Measurements from ENCODE around the gene ACVR2B.

DNA sequence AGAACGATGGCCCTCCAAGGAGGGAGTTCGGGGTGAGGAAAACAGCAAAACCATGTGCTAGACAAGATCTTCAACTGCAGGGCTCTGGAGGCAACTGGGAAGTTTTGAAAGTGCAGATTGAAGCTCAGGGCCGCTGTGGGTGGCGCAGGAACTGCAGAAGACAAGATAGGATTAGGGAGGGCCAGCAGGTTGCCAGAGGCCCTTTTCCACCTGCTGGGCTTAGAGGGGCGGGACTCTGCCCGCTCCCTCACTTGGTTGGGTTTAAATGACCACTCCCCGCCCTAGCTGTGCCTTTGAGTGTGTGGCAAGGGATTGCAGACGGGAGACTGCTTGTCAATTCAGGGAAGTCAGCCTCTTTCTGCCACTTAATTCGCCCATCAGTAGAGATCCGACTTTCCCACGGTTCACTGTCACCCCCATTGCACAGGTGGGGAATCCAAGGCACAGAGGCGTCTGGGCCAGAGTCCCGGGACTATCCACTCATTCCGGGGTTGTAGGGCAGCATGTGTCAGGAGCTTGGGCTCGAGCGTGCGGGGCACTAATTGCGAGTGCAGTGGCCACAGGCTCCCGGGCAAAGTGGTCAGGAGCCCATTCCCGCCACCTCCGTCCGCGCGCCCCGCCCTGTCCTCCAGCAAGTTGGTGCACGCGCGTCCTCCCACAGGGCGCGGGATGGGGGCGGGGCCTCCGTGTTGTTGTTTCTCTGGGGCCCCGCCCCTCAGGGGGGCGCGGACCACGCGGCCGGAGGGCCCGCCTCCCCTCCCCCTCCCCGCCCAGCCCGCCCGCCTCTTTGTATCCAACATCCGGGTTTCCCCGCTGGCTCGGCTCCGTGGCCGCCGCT is at the start of gene ACVR2B:
- TF ChIP-seq, protein P1, sequence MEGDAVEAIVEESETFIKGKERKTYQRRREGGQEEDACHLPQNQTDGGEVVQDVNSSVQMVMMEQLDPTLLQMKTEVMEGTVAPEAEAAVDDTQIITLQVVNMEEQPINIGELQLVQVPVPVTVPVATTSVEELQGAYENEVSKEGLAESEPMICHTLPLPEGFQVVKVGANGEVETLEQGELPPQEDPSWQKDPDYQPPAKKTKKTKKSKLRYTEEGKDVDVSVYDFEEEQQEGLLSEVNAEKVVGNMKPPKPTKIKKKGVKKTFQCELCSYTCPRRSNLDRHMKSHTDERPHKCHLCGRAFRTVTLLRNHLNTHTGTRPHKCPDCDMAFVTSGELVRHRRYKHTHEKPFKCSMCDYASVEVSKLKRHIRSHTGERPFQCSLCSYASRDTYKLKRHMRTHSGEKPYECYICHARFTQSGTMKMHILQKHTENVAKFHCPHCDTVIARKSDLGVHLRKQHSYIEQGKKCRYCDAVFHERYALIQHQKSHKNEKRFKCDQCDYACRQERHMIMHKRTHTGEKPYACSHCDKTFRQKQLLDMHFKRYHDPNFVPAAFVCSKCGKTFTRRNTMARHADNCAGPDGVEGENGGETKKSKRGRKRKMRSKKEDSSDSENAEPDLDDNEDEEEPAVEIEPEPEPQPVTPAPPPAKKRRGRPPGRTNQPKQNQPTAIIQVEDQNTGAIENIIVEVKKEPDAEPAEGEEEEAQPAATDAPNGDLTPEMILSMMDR (conservative IDR thresholded peaks at IDR 0.05 in 1 of 2, IDR thresholded peaks at IDR 0.05 in 1 of 2; ENCODE audit: extremely low read depth in 1 of 2, insufficient read depth in 1 of 2, low read depth in 1 of 2, low read length in 2 of 2), result no peak
- no peak for TF ChIP-seq EZH2 (IDR thresholded peaks at IDR 0.05; ENCODE audit: borderline replicate concordance, low read length)

Measured in mammary epithelial cell (primary cell).